SIG-M5 treated with dmso at 0.1 percent for 504 hours (cell line): ENCODE data around the gene LRRK1.

Experiments used
- DNase-seq: peaks from one replicate; lab custom pipeline; 2025; ENCODE audit not compliant: unreplicated experiment; lab: John Stamatoyannopoulos, UW

Gene LRRK1, protein sequence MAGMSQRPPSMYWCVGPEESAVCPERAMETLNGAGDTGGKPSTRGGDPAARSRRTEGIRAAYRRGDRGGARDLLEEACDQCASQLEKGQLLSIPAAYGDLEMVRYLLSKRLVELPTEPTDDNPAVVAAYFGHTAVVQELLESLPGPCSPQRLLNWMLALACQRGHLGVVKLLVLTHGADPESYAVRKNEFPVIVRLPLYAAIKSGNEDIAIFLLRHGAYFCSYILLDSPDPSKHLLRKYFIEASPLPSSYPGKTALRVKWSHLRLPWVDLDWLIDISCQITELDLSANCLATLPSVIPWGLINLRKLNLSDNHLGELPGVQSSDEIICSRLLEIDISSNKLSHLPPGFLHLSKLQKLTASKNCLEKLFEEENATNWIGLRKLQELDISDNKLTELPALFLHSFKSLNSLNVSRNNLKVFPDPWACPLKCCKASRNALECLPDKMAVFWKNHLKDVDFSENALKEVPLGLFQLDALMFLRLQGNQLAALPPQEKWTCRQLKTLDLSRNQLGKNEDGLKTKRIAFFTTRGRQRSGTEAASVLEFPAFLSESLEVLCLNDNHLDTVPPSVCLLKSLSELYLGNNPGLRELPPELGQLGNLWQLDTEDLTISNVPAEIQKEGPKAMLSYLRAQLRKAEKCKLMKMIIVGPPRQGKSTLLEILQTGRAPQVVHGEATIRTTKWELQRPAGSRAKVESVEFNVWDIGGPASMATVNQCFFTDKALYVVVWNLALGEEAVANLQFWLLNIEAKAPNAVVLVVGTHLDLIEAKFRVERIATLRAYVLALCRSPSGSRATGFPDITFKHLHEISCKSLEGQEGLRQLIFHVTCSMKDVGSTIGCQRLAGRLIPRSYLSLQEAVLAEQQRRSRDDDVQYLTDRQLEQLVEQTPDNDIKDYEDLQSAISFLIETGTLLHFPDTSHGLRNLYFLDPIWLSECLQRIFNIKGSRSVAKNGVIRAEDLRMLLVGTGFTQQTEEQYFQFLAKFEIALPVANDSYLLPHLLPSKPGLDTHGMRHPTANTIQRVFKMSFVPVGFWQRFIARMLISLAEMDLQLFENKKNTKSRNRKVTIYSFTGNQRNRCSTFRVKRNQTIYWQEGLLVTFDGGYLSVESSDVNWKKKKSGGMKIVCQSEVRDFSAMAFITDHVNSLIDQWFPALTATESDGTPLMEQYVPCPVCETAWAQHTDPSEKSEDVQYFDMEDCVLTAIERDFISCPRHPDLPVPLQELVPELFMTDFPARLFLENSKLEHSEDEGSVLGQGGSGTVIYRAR (N-terminal part only)

GRCh38 chr15:100918690-100919480 is at the start of gene LRRK1:
TSS of gene LRRK1 (plus strand) at chr15:100919357. CDS start at chr15:100924633, 5,276 bp downstream.
- peak; percentile 42 for DNase-seq

GRCh38 chr15:100873029-100873677 is 46.0 kb upstream of the LRRK1 start:
- DNase-seq = peak; percentile 96

DNA sequence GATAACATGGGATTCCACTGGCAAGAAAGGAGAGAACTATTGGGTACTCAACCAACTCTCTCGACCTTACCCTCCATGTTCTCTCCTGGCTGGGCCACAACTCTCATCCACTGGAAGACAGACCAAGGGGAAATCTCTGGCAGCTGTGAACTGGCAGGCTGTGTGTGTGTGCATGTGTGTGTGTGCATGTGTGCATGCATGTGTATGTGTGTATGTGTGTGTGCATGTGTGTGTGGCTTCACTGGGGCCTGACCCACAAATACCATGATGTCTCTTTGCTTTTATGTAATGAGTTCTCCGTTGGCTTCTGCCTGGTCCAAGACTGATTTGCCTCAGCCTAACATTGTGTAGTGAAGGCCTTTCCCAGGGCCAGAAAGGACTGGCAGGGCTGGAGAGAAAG is 43.7 kb upstream of the LRRK1 start:
- no peak for DNase-seq

DNA sequence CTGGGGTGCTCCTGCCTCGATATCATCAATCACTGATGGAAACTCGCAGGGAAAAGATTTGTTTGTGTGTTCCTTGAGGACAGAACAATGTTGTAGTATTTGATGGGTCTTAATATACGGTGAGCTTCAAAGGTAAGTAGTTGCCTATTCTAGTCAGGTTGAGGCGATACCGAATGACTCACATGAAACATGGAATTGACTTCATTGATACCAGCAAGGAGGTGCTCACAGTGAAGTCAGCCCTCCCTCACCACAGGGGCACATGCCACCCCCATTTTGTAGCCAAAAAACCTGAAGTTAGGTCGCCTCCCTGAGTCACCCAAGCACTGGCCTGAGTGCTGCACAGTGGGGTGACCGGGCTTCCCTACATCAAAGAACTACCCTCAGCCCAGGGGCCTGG is 43.2 kb upstream of the LRRK1 start:
- no peak for DNase-seq

DNA sequence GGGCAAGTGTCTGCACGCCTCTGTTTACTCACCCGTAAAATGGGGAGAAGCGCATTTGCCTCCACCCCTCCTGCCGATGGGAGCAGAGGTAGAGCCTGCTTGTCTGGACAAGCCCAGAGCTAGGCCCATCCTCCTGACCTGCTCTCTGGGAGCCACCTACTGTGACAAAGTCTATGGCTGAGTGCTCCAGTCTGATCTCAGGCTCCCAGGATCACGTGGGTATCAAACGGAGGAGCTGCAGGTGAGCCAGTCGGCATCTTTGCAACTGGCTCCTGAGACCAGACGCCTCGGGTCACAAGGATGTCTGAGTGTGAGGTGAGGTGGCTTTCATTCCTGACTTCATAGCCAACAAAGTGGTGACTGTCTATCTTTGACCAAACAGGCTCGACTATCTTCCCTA is 41.6 kb upstream of the LRRK1 start:
- no peak for DNase-seq

DNA sequence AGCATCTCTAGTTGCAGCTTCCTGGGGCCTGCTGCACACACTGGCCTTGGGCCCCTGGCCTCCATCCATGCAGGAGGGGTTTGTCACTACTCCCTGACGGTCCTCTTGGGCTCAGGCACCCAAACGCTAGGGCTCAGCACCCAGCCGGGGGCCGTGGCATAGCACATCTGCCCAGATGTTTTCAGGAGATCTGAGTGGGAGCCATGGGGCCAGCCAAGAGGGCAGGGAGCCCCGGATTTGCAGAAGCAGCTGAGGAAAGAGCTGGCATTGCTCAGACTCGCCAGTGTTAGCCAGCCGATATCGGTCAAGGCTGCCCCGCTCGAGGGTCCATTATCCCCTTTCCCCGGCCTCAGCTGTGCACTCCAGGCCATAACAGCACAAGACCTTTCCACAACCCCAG is 41.0 kb upstream of the LRRK1 start:
- no peak for DNase-seq

DNA sequence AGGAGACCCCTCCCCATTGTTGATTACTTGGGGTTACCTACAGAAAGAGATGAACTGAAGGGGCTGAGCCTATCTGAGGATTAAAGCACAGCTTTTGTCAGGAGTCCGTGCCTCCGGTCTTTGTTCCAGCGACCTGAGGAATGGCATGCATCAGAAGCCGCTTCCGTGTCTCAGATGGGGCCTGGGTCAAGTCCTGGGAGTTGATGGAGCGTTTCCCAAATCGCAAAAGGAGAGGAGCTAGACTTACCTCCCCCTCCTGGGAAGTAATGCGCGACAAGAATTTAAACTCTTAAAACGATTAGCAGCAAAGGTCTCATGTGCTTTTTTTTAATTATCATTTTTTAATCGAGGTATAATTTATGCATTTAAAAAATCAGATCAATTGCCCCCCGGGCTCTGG is 40.5 kb upstream of the LRRK1 start:
- DNase-seq = no peak

- no peak for DNase-seq
Measured at GRCh38 chr15:100879061-100879463, 40.1 kb upstream of the LRRK1 start.

DNA sequence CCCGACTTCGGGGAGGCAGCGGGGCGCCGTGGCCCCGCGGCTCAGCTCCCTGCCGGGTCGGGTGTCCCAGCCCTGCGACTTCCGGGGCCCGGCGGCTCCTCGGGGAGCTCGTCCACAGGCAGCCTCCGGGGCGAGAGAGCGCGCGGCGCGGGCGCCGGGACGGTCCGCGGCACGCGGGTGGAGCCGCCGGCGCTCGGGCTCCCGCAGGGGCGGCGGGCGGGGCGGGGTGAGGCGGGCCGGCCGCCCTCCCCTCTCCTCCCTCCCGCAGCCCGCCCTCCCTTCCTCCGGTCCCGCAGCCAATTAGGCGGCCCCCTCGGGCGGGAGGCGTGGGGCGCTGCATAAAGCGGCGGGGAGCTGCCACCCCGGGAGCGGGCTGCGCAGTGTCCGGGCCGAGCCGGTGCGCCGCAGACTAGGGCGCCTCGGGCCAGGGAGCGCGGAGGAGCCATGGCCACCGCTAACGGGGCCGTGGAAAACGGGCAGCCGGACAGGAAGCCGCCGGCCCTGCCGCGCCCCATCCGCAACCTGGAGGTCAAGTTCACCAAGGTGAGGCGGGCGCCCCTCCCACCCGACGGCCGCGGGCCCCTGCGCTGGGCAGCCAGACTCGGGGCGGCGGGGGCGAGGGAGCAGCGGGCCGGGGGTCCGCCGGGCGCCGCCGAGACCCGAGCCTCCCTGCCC is 39.6 kb upstream of the LRRK1 start, which contains the start of gene ALDH1A3:
ALDH1A3 (plus strand) TSS at position 368 of the 675 bp plus-strand sequence; CDS start at position 445, 77 bp downstream.
- DNase-seq = peak; percentile 15

DNA sequence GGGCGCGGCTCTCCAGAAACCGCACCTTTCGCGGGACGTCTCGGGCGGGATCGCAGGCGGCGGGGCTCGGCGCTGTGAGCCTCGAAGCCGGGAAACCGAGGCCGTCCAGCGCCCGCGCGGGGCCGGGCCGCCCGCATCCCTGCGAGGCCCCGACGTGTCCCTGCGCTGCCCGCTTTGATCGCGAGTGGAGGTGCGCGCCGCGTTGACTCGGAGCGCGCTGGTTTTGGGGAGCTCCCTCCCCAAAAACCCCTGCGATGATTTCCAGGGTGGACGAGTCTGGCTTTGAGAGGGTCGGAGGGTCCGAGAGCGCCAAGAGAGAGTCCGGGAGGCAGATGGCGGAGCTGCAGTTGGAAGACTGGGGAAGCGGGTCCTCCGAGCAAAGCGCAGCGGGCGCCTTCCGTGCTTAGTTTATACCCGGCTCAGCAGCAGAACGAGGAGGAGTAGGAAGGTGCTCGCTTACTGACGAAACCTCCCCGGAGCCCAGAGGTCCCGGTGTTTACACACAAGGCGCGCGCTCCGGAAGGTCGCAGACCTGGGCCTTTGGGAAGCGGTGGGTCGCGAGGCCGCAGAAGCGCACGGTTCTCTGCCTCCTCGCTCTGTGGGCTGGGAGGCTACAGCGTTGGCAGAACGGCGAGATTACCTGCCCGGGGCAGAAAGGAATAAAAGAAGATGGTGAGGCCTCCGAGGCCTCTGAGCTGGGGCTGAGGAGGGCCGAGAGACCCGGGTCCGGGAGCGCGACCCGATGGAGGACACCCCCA is 38.8 kb upstream of the LRRK1 start:
- DNase-seq = no peak

DNA sequence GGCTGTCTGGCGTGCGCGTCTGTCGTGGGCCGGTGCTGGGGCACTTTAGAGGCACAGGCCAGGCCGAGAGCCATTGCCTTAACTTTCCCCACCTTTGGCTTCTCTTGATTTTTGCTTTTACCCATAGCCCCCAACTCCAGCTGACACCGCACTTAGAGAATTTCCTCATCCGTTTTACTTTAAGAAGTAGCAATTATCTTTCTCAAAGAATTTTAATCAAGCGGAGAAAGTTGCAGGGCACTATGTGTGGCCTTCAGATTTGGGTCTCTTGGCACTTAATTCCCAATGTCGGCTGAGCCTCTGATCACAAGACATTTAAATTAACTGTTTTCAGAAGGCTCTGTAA is 38.3 kb upstream of the LRRK1 start:
- no peak for DNase-seq

- no peak for DNase-seq
Measured at GRCh38 chr15:100881573-100882336, 37.4 kb upstream of the LRRK1 start.

DNA sequence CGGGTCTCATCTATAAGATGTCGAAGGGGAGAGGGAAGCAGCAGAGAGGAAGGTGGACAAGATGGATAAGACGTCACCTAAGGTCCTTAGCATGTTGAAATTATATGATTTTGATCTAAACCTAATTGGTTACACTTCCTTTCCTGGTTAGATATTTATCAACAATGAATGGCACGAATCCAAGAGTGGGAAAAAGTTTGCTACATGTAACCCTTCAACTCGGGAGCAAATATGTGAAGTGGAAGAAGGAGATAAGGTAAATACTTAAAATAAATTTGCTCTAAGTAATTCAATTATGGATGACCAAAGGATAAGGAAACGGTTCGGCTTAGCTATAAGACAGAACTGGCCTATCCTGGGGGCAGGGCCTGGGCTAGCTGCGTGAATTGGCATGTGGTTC is 34.0 kb upstream of the LRRK1 start:
- no peak for DNase-seq

DNA sequence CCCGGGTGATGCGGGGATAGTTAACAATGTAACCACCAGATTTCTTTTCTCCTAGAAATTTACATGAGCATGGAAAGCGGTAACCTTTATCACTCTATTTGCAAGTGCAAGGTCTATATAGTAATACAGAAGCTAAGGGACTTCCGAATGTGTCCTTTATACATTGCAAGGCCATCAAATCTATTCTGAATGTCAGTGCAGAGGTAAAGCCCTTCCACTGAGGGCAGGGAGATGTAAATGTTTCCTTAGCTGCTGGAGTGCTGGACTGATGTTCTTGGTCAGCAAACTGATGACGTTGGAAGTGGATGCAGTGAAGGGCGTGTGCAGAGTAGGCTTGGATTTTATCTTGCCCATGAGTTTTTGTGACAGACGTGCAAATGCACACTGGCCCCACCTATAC is 33.3 kb upstream of the LRRK1 start:
- no peak for DNase-seq

- no peak for DNase-seq
Measured at GRCh38 chr15:100887211-100887913, 31.8 kb upstream of the LRRK1 start.

DNA sequence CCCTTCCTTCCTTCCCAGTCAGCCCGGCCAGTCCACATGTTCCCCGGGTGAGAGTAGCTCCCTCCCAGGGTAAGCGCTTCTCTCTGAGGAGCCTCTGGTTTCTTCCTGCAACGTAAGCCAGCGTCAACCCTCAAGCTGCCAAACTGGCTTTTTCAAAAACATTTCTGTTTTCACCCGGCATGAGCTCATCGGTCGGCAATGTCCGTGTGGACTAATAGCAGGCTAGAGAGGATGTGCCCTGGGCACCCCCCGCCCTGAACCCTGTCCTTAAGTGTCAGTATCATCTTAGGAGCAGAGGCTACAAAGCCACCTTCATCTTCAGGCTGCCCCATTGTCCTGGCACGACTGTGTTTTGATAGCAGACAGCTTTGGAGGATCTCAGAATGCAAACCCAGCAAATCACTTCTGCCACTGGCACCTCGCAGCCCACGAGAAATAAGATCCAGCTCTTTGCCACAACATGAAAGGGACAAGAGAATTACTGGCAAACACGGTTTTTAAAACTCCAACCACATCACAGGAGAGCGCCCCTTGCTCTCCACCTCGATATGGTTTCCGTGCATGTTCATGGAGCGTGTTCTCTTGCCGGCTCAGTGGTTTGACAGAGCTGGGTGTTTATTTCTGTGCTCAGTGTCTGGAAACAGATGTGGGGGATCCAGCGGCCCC is 29.6 kb upstream of the LRRK1 start:
- peak; percentile 31 for DNase-seq
